NB4 (cell line): ENCODE data around the gene SYF2.
A peak's percentile ranks its signal among the peaks of the same experiment; 100 is the strongest.

Experiments
- DNase-seq: peaks from one replicate; pipeline ENCODE4 v3.0.0; 2010; ENCODE audit warnings: low read depth
- H3K4me3 ChIP-seq: one replicate; pipeline ENCODE4 v1.5.1; 2011; ENCODE audit warnings: mild to moderate bottlenecking, low read depth, low read length, moderate library complexity
- CTCF ChIP-seq: IDR thresholded peaks from one replicate; pipeline ENCODE4 v1.5.1; 2012; ENCODE audit warnings: low read depth, low read length
- MAX ChIP-seq: IDR thresholded peaks from 2 replicates; pipeline ENCODE4 v1.6.1; 2011; ENCODE audit warnings: low read depth, low read length
- MYC ChIP-seq: IDR thresholded peaks from 2 replicates; pipeline ENCODE4 v1.6.1; 2011; ENCODE audit warnings: low read depth, low read length
- POLR2A ChIP-seq: IDR thresholded peaks from 2 replicates; pipeline ENCODE4 v1.6.1; 2011; ENCODE audit warnings: mild to moderate bottlenecking; ENCODE audit not compliant: insufficient read length; ENCODE audit errors: extremely low read depth

The SYF2 gene

DNA sequence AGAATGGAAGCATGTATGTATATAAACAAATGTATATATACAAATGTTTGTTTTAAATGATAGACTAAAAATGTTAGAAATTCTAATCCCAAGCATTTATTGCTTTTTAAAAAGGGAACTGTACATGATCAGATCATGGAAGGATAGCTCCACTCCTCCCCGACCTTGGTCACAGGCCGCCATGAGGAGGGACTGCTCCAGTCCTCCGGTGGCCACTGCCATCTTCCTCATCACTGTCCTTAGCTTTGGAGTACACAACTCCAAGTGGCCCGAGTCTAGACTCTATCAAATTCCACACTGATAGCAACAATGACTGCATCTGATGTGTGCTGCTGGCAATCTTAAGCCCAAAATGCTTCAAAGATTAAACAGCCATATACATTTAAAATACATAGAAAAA, 9.7 kb downstream of the SYF2 start:
- H3K4me3 ChIP-seq = no peak overlapping the region
- DNase-seq = no peak
- TF ChIP-seq POLR2A (no peak), MAX (no peak), CTCF (no peak), MYC (no peak)

DNA sequence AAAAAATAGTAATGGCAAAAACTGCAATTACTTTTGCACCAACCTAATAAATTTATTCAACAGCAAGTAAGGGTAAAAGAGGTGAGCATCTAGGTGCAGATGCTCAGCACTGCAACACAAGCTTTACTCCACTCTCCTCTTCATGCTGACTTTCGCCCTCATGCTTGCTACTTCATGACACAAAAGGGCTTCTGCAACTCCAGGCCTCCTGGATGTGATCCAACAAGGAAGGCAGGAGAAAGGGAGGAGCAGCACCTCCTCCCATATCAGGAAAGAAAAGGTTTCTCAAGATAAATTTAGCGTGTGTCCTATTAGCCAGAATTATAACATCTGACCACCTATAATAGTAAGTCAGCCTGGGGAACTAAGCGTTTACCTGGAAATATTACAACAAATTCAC, 11.6 kb downstream of the SYF2 start:
- DNase-seq = no peak
- TF ChIP-seq MAX (no peak), POLR2A (no peak)
- H3K4me3 ChIP-seq = no peak overlapping the region

GRCh38 chr1:25219661-25220251, 12.5 kb downstream of the SYF2 start:
- TF ChIP-seq POLR2A = no peak
- no peak overlapping the region for H3K4me3 ChIP-seq
- no peak for DNase-seq

DNA sequence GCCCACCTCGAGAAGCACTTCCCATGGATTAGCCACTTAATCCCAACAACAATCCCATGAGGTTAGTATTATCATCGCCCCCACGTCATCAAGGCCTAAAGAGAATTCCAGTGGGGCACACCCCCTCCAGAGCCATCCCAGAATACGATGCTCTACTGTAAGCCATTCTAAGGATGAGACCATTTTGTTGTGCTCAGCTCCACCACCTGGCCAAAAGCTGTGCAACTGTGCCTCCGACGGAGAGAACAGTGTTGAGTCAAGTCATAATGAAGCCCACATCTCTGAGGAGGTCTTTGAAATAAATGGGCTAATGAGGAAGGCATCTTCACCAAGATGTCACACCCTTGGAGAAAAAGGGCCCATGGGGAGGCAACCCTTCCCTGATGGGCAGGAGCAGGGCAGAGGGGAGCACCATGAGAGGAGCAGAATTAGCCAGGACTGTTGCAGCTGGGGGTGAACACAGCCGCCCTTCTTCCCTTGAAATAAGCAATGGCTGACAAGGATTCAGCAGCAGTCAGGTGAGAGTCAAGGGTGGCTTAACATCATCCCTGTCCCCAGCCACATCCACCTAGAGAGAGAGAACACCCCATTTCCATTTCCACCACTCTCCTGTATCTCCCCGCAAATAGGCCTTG, 14.6 kb downstream of the SYF2 start:
- no peak overlapping the region for H3K4me3 ChIP-seq
- peak; percentile 26 for DNase-seq
- TF ChIP-seq CTCF (peak; percentile 7), POLR2A (no peak), MYC (no peak), MAX (no peak)

GRCh38 chr1:25217015-25217414, 15.3 kb downstream of the SYF2 start:
- TF ChIP-seq MAX = no peak
- no peak for TF ChIP-seq POLR2A
- TF ChIP-seq MYC = no peak
- TF ChIP-seq CTCF = no peak
- no peak overlapping the region for H3K4me3 ChIP-seq
- peak; percentile 84 for DNase-seq

DNA sequence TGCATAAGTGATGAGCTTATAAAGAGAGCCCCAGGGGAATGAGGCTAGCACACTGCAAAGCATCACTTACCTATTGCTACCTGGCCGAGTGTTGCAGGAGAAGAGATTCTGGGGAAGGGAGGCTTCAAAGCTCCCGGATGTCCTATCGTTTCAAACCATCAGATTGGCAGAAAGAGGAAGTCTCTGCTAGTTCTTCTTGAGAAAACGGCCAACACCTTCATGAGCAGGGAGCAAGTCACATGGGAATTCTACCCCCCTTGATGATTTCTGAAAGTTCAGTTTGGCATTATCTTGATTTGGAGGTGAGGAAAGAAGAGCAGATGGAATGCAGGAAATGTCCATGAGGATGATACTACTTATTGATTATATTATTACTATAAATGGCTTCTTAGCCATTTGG, 16.2 kb downstream of the SYF2 start:
- TF ChIP-seq CTCF (no peak), MYC (no peak), POLR2A (no peak), MAX (no peak)
- DNase-seq = peak; percentile 71
- no peak overlapping the region for H3K4me3 ChIP-seq
